ENCODE results near the gene GPX2. TPM values are rescaled to one million over a fixed set of nuclear protein-coding genes. Genes with fewer than 3 reads are reported as not detected.

The GPX2 gene
- total and polyA plus RNA-seq, 2 donors (not counting 3 experiments of a cell fraction or from before 2014, with no cell fraction given): not detected

DNA sequence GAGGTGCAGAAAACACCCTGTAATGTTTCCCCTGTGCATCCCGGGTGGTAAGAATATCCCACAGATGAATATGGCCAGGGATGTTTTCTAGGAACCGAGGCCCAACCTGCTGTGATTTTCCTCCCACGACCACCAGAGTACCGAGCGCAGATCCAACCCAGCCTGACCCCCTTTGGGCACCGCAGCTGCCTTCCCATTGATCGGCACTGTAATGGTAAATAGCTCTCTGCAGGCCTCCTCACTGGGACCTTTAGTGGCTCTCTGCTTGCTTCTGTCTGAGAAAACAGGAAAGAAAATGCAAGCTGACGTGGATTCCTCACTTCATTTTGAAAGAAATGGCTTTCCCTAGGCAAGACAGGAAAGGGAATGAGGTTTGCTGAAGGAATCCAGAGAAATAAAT lies 32.0 kb upstream of the GPX2 start:
- Histone ChIP-seq H3K9me3 (replicated peaks; ENCODE audit: control insufficient read depth, insufficient read depth, low read length) (no peaks in the 10 kb centered on the region), H3K4me2 (ENCODE audit: insufficient read depth, low read length) (no peak overlapping the region), H3K9ac (replicated peaks; ENCODE audit: extremely low read depth, insufficient read depth, low read length) (no peak overlapping the region), H3K4me1 (ENCODE audit: control insufficient read depth, extremely low read depth, insufficient read depth, low read length) (peaks cover 6% of the 10 kb centered on the region), H3K27ac (ENCODE audit: insufficient read depth, low read depth, low read length) (no peak overlapping the region), H3K79me2 (ENCODE audit: control insufficient read depth, insufficient read depth, low read length) (no peaks in the 10 kb centered on the region), H3K36me3 (ENCODE audit: control insufficient read depth in 2 of 2, extremely low read depth in 1 of 2, insufficient read depth in 2 of 2, low read length in 2 of 2) (no peaks in the 10 kb centered on the region), H2AFZ (ENCODE audit: low read depth, low read length) (no peak overlapping the region), H4K20me1 (replicated peaks; ENCODE audit: control insufficient read depth, extremely low read depth, insufficient read depth, low read length) (no peaks in the 10 kb centered on the region), H3K4me3 (replicated peaks in 1 of 3; ENCODE audit: insufficient read depth in 1 of 3, low read depth in 1 of 3, low read length in 3 of 3) (no peak overlapping the region), H3K27me3 (ENCODE audit: control insufficient read depth in 2 of 2, insufficient read depth in 2 of 2, low read length in 2 of 2) (peaks cover 3% of the 10 kb centered on the region in 2 experiments), H3K9me1 (replicated peaks; ENCODE audit: control insufficient read depth, extremely low read depth, insufficient read depth, low read length) (no peaks in the 10 kb centered on the region)
- BruUV-seq (replicated peaks): no TSS peak
- POLR2A ChIA-PET: no interaction called here
- FAIRE-seq (no peak), DNase-seq (ENCODE audit: low read depth, low spot score) (no peak)
- no peak for TF ChIP-seq EZH2 (IDR thresholded peaks at IDR 0.05; ENCODE audit: borderline replicate concordance, low read depth, low read length, severe bottlenecking)
- no peak for TF ChIP-seq JUN (IDR thresholded peaks at IDR 0.05; ENCODE audit: borderline replicate concordance, insufficient read depth, insufficient read length, low read depth)
- TF ChIP-seq POLR2AphosphoS5 (IDR thresholded peaks at IDR 0.05; ENCODE audit: insufficient read depth, low read depth, low read length): no peak
- no peak for TF ChIP-seq GATA2 (IDR thresholded peaks at IDR 0.05; ENCODE audit: insufficient read depth, insufficient read length, low read depth, low read length)
- no peak for TF ChIP-seq FOS (IDR thresholded peaks at IDR 0.05; ENCODE audit: borderline replicate concordance, insufficient read depth, low read length)
- TF ChIP-seq POLR2A (IDR thresholded peaks at IDR 0.05; ENCODE audit: low read depth, low read length): no peak
- TF ChIP-seq MYC (IDR thresholded peaks at IDR 0.05; ENCODE audit: low read depth, low read length): no peak
- TF ChIP-seq, protein P1, sequence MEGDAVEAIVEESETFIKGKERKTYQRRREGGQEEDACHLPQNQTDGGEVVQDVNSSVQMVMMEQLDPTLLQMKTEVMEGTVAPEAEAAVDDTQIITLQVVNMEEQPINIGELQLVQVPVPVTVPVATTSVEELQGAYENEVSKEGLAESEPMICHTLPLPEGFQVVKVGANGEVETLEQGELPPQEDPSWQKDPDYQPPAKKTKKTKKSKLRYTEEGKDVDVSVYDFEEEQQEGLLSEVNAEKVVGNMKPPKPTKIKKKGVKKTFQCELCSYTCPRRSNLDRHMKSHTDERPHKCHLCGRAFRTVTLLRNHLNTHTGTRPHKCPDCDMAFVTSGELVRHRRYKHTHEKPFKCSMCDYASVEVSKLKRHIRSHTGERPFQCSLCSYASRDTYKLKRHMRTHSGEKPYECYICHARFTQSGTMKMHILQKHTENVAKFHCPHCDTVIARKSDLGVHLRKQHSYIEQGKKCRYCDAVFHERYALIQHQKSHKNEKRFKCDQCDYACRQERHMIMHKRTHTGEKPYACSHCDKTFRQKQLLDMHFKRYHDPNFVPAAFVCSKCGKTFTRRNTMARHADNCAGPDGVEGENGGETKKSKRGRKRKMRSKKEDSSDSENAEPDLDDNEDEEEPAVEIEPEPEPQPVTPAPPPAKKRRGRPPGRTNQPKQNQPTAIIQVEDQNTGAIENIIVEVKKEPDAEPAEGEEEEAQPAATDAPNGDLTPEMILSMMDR (IDR thresholded peaks at IDR 0.05; ENCODE audit: extremely low read depth in 1 of 2, insufficient read depth in 1 of 2, low read depth in 1 of 2, low read length in 2 of 2): no peak
- TF ChIP-seq MAX (IDR thresholded peaks at IDR 0.05; ENCODE audit: insufficient read depth, insufficient read length): no peak
- intact Hi-C loops (cut with micrococcal nuclease): no loop called here
- CTCF ChIA-PET: interaction anchor here (0.8 to 3.7 kb wide), 3 partner anchors 12 to 46 kb away, joined by 3 to 17 read pairs (median 6); partner anchors contain the start of gene FNTB
- dilution Hi-C loops (cut with MboI; ENCODE audit: extremely low pct_ligation_motif_present, low sequenced_read_pairs): no loop called here
